K562 (cell line): Measurements from ENCODE around the gene CC2D2B. TPM values are rescaled to one million over a fixed set of nuclear protein-coding genes. Genes with fewer than 3 reads are reported as not detected.

ENCODE experiments used
- E2F5 ChIP-seq: sonication (generic); formaldehyde crosslinking; IDR thresholded peaks from 2 replicates; pipeline ENCODE4 v1.8.0; 2022; ENCODE audit warnings: mild to moderate bottlenecking, missing genetic modification reagents
- ETV5 ChIP-seq: sonication (generic); formaldehyde crosslinking; IDR thresholded peaks from 2 replicates; pipeline ENCODE4 v1.4.0; 2020; ENCODE audit warnings: low read depth, mild to moderate bottlenecking, missing genetic modification reagents
- HNRNPLL ChIP-seq: fragments of 200-400 bp; formaldehyde crosslinking; IDR thresholded peaks from 2 replicates; pipeline ENCODE4 v1.6.1; 2017; ENCODE audit warnings: low read length, low read depth, mild to moderate bottlenecking; ENCODE audit not compliant: poor library complexity, severe bottlenecking
- KAT2B ChIP-seq: IDR thresholded peaks from one replicate; pipeline ENCODE4 v1.6.1; 2012; ENCODE audit warnings: low read depth, mild to moderate bottlenecking, control low read depth, inconsistent platforms, low read length, moderate library complexity
- MYC ChIP-seq, 2 experiments: fragments of 250-450 bp in 1 of 2; sonication (Bioruptor Pico) in 1 of 2; IDR thresholded peaks; 2 replicates each; pipeline versions ENCODE4 v1.5.1 to v1.6.1; 2012 to 2021; ENCODE audit warnings: low read depth in 2 of 2, borderline replicate concordance in 1 of 2, improper control_type of control experiment in 1 of 2, low read length in 1 of 2, mild to moderate bottlenecking in 1 of 2, moderate library complexity in 1 of 2
- NFIC ChIP-seq: fragments of 450-650 bp; IDR thresholded peaks from 2 replicates; pipeline ENCODE4 v1.6.1; 2017; ENCODE audit warnings: mild to moderate bottlenecking, inconsistent platforms
- PCBP2 ChIP-seq: fragments of 200-400 bp; formaldehyde crosslinking; IDR thresholded peaks from 2 replicates; pipeline ENCODE4 v1.6.1; 2018; ENCODE audit warnings: low read length, low read depth, mild to moderate bottlenecking, moderate library complexity; ENCODE audit not compliant: poor library complexity, severe bottlenecking
- POLR2G ChIP-seq: fragments of 200-400 bp; formaldehyde crosslinking; IDR thresholded peaks from 2 replicates; pipeline ENCODE4 v1.6.1; 2017; ENCODE audit warnings: low read depth, mild to moderate bottlenecking, antibody characterized with exemption, low read length, moderate library complexity
- RBM39 ChIP-seq: fragments of 200-400 bp; formaldehyde crosslinking; optimal IDR thresholded peaks from 2 replicates; pipeline ENCODE3; 2018; ENCODE audit warnings: low read depth, low read length
- RCOR1 ChIP-seq, 2 experiments: IDR thresholded peaks; 2 replicates each; pipeline ENCODE4 v1.6.1; 2012; ENCODE audit warnings: low read depth in 2 of 2, low read length in 2 of 2, borderline replicate concordance in 1 of 2, improper control_type of control experiment in 1 of 2
- RFX1 ChIP-seq: fragments of 450-650 bp; IDR thresholded peaks from 2 replicates; pipeline ENCODE4 v1.6.1; 2016; ENCODE audit warnings: mild to moderate bottlenecking, moderate library complexity
- SOX6 ChIP-seq: fragments of 450-650 bp; IDR thresholded peaks from 2 replicates; pipeline ENCODE4 v1.6.1; 2014; ENCODE audit warnings: mild to moderate bottlenecking
- TEAD1 ChIP-seq, 2 experiments: fragments of 450-650 bp in 1 of 2; sonication (generic) in 1 of 2; formaldehyde crosslinking; IDR thresholded peaks; 2 replicates each; pipeline versions ENCODE4 v1.4.0 to v1.8.0; 2020 to 2022; ENCODE audit warnings: mild to moderate bottlenecking in 2 of 2, missing genetic modification reagents in 1 of 2
- ZFP36 ChIP-seq: fragments of 150-350 bp; IDR thresholded peaks from 2 replicates; pipeline ENCODE4 v1.6.1; 2018; ENCODE audit warnings: low read length, low read depth; ENCODE audit not compliant: partially characterized antibody
- ZHX1 ChIP-seq: fragments of 150-350 bp; conservative IDR thresholded peaks from 2 replicates; pipeline ENCODE4 v1.6.1; 2014; ENCODE audit warnings: low read length
- polyA plus RNA-seq, 8 experiments: library from polyadenylated mRNA; depleted of rRNA in 4 of 8; stranded (reverse) in 5 of 8; unstranded in 3 of 8; fragments of >200 nt; fragmentation: Nextera tagmentation in 2 of 8; fragmentation: Illumina TruSeq in 1 of 8; extraction: Ambion mirVana in 2 of 8; extraction: Trizol in 1 of 8; gene quantifications; 2 replicates each; pipeline versions ENCODE4 v1.2.1 to v1.2.3, GENCODE V29; 2011 to 2014; ENCODE audit warnings: inconsistent platforms in 1 of 8, missing spikeins in 1 of 8
- total RNA-seq, 7 experiments: library from RNA; depleted of rRNA in 6 of 7; stranded (reverse); fragments of >200 nt in 6 of 7; fragmentation: Illumina TruSeq in 2 of 7; extraction: Trizol in 2 of 7; gene quantifications; 2 replicates each; pipeline versions ENCODE4 v1.2.1 to v1.2.3, GENCODE V29; 2011 to 2021; ENCODE audit warnings: low replicate concordance in 1 of 7
- TF ChIP-seq, protein P1 (sequence below): sonication (generic); formaldehyde crosslinking; IDR thresholded peaks from 2 replicates; pipeline ENCODE4 v1.8.0; 2022; ENCODE audit warnings: mild to moderate bottlenecking, missing genetic modification reagents
- TF ChIP-seq, protein P2 (sequence below): fragments of 450-650 bp; IDR thresholded peaks from 2 replicates; pipeline ENCODE4 v1.6.1; 2014; ENCODE audit warnings: low read depth, mild to moderate bottlenecking, moderate library complexity, borderline replicate concordance
- TF ChIP-seq, protein P3 (sequence below): sonication (generic); formaldehyde crosslinking; IDR thresholded peaks from 2 replicates; pipeline ENCODE4 v1.8.1; 2023; ENCODE audit warnings: mild to moderate bottlenecking, missing genetic modification reagents, moderate library complexity

Gene CC2D2B
- total and polyA plus RNA-seq, 9 of the 15 experiments (the other 6 are each of a cell fraction or from before 2014, with no cell fraction given): 0.10 to 0.34 (median 0.20) TPM; not detected in 5

- peak; percentile 71 for TF ChIP-seq MYC (IDR thresholded peaks at IDR 0.05; ENCODE audit: low read depth, low read length)
- TF ChIP-seq MYC (CRISPR knock-in tag; IDR thresholded peaks at IDR 0.05; ENCODE audit: borderline replicate concordance, low read depth): no peak
- TF ChIP-seq PCBP2: no peak
- no peak for TF ChIP-seq KAT2B
- TF ChIP-seq ZFP36: no peak
- no peak for TF ChIP-seq RFX1
- TF ChIP-seq SOX6: peak; percentile 52; the same call in 1 of the 2 replicates
- peak; percentile 42 for TF ChIP-seq ETV5 (CRISPR knock-in tag)
- no peak for TF ChIP-seq HNRNPLL
- no peak for TF ChIP-seq ZHX1
- peak; percentile 98 for TF ChIP-seq POLR2G
- 0 out of 2 replicates have a peak, but pooled peaks have one; percentile 59 for TF ChIP-seq E2F5 (CRISPR knock-in tag)
- TF ChIP-seq, protein P1, sequence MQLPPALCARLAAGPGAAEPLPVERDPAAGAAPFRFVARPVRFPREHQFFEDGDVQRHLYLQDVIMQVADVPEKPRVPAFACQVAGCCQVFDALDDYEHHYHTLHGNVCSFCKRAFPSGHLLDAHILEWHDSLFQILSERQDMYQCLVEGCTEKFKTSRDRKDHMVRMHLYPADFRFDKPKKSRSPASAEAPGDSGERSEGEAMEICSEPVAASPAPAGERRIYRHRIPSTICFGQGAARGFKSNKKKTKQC (CRISPR knock-in tag): peak; percentile 57; the same call in 1 of the 2 replicates
- 0 out of 2 replicates have a peak, but pooled peaks have one; percentile 12 for TF ChIP-seq NFIC
- no peak for TF ChIP-seq RBM39
- TF ChIP-seq, protein P2, sequence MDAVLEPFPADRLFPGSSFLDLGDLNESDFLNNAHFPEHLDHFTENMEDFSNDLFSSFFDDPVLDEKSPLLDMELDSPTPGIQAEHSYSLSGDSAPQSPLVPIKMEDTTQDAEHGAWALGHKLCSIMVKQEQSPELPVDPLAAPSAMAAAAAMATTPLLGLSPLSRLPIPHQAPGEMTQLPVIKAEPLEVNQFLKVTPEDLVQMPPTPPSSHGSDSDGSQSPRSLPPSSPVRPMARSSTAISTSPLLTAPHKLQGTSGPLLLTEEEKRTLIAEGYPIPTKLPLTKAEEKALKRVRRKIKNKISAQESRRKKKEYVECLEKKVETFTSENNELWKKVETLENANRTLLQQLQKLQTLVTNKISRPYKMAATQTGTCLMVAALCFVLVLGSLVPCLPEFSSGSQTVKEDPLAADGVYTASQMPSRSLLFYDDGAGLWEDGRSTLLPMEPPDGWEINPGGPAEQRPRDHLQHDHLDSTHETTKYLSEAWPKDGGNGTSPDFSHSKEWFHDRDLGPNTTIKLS: peak; percentile 76; the same call in 1 of the 2 replicates
- peak in 1 of 2 experiments; percentile 48; a peak in 1 of 4 replicates for TF ChIP-seq TEAD1 (CRISPR knock-in tag; IDR thresholded peaks at IDR 0.05)
- TF ChIP-seq RCOR1 (IDR thresholded peaks at IDR 0.05; ENCODE audit: borderline replicate concordance in 1 of 2, low read depth in 2 of 2, low read length in 2 of 2): 0 out of 4 replicates have a peak, but pooled peaks of 1 of the 2 experiments have one; percentile 4
- TF ChIP-seq, protein P3, sequence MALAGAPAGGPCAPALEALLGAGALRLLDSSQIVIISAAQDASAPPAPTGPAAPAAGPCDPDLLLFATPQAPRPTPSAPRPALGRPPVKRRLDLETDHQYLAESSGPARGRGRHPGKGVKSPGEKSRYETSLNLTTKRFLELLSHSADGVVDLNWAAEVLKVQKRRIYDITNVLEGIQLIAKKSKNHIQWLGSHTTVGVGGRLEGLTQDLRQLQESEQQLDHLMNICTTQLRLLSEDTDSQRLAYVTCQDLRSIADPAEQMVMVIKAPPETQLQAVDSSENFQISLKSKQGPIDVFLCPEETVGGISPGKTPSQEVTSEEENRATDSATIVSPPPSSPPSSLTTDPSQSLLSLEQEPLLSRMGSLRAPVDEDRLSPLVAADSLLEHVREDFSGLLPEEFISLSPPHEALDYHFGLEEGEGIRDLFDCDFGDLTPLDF (CRISPR knock-in tag): peak; percentile 75; the same call in 1 of the 2 replicates
These were observed 135.5 kb downstream of the CC2D2B start, which contains the start of gene CCNJ (continued) for GRCh38 chr10:96043033-96043892.
